Erythroblast (primary cell): ENCODE data around the gene LARGE1.

Source experiments
- GATA1 ChIP-seq: IDR thresholded peaks from 2 replicates; pipeline ENCODE4 v1.6.1; 2011; ENCODE audit warnings: low read depth, mild to moderate bottlenecking, control low read depth, low read length, moderate library complexity
- POLR2A ChIP-seq: IDR thresholded peaks from 2 replicates; pipeline ENCODE4 v1.6.1; 2011; ENCODE audit warnings: mild to moderate bottlenecking, low read length

DNA sequence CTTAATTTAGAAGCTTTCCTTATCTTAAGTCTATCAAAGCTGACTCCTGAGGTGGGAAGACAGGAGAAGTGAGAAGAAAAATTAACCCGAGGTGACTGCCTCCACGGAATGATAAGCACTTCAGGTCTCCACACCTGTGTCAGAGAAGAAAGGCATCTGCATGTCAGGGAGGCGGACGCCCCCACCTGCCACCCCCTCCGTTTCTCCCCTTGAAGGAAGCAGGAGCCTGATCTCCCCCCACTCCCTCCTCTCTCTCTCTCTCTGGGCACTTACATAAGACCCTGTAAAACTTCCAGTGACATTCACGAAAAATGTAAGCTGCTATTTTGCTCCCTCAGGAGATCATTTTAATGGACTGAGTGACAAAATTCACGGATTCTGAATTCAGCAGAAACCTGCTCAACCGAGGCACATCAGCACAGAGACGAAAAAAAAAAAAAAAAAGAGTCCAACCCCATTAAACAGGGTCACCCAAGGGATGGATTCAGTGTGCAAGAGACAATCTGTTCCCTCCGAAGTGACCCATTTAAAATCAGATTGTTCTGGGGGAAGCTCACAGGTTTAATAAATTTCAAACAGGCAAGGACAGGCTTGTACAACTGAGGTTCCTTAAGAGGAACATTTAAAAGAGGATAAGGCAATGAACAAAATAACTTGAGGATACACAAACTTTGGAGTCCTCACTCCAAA, 1.5 kb downstream of the LARGE1 start:
- TF ChIP-seq POLR2A: no peak
- no peak for TF ChIP-seq GATA1
